Neural cell (in vitro differentiated cells): ENCODE results near the gene SELENON. TPM values are rescaled to one million over a fixed set of nuclear protein-coding genes. Genes with fewer than 3 reads are reported as not detected.

Source experiments
- H2AFZ ChIP-seq: fragments of 200-600, 300-800 bp; sonication (generic), shearing (Covaris generic); 2 replicates; pipeline ENCODE4 v1.6.0; 2014; ENCODE audit warnings: low read depth, mild to moderate bottlenecking, antibody characterized with exemption, low read length, moderate library complexity
- H3F3A ChIP-seq: fragments of 200-600 bp; shearing (Covaris generic); 2 replicates; pipeline ENCODE4 v1.6.1; 2016; ENCODE audit warnings: mild to moderate bottlenecking, moderate library complexity, mixed read lengths, antibody characterized with exemption, low read length; ENCODE audit not compliant: insufficient read depth, poor library complexity, severe bottlenecking
- H3K27ac ChIP-seq: fragments of 200-600, 300-800 bp; sonication (generic), shearing (Covaris generic); 2 replicates; pipeline ENCODE4 v1.5.1; 2014; ENCODE audit warnings: mild to moderate bottlenecking, low read length, moderate library complexity
- H3K27me3 ChIP-seq: fragments of 300-800, 200-600 bp; sonication (generic), shearing (Covaris generic); 2 replicates; pipeline ENCODE4 v1.6.0; 2014; ENCODE audit warnings: mild to moderate bottlenecking, low read depth, low read length, moderate library complexity; ENCODE audit not compliant: insufficient read depth
- H3K36me3 ChIP-seq: fragments of 300-800, 200-600 bp; sonication (generic), shearing (Covaris generic); 2 replicates; pipeline ENCODE4 v1.5.1; 2014; ENCODE audit warnings: mild to moderate bottlenecking, antibody characterized with exemption, low read length, moderate library complexity; ENCODE audit not compliant: insufficient read depth
- H3K4me2 ChIP-seq: fragments of 300-800, 200-600 bp; sonication (generic), shearing (Covaris generic); 2 replicates; pipeline ENCODE4 v1.6.0; 2014; ENCODE audit warnings: mild to moderate bottlenecking, low read length
- H3K4me3 ChIP-seq: fragments of 300-800, 200-600 bp; sonication (generic), shearing (Covaris generic); 2 replicates; pipeline ENCODE4 v1.5.1; 2014; ENCODE audit warnings: mild to moderate bottlenecking, low read length, moderate library complexity
- H3K79me2 ChIP-seq: fragments of 200-600 bp; shearing (Covaris generic); replicated peaks from 2 replicates; pipeline ENCODE4 v1.6.0; 2014; ENCODE audit warnings: mild to moderate bottlenecking, low read length, moderate library complexity; ENCODE audit not compliant: insufficient read depth
- H3K9ac ChIP-seq: fragments of 300-800, 200-600 bp; sonication (generic), shearing (Covaris generic); 2 replicates; pipeline ENCODE4 v1.6.1; 2016; ENCODE audit warnings: mild to moderate bottlenecking, low read length, mixed read lengths
- H3K9me2 ChIP-seq: fragments of 200-600 bp; shearing (Covaris generic); 2 replicates; pipeline ENCODE4 v1.6.1; 2016; ENCODE audit warnings: mild to moderate bottlenecking, low read length, mixed read lengths; ENCODE audit not compliant: insufficient read depth
- H3K9me3 ChIP-seq: fragments of 200-600, 300-800 bp; sonication (generic), shearing (Covaris generic); 2 replicates; pipeline ENCODE4 v1.6.1; 2016; ENCODE audit warnings: mild to moderate bottlenecking, mixed run types, low read length, moderate library complexity, mixed read lengths
- H4K20me1 ChIP-seq: fragments of 200-600 bp; shearing (Covaris generic); 2 replicates; pipeline ENCODE4 v1.6.1; 2016; ENCODE audit warnings: mild to moderate bottlenecking, mixed run types; ENCODE audit not compliant: insufficient read depth
- EP300 ChIP-seq: fragments of 450-650 bp; conservative IDR thresholded peaks from 2 replicates; pipeline ENCODE4 v1.6.1; 2014; ENCODE audit warnings: antibody characterized with exemption, mild to moderate bottlenecking, moderate library complexity; ENCODE audit not compliant: poor library complexity, severe bottlenecking
- EZH2 ChIP-seq: fragments of 200-600, 300-800 bp; shearing (Covaris generic), sonication (generic); IDR thresholded peaks from 2 replicates; pipeline ENCODE4 v1.6.1; 2014; ENCODE audit warnings: antibody characterized with exemption, low read length, borderline replicate concordance, mild to moderate bottlenecking; ENCODE audit not compliant: insufficient read depth, poor library complexity, severe bottlenecking
- MXI1 ChIP-seq: fragments of 450-650 bp; conservative IDR thresholded peaks from 2 replicates; pipeline ENCODE4 v1.6.1; 2014; ENCODE audit warnings: antibody characterized with exemption, mild to moderate bottlenecking; ENCODE audit not compliant: poor library complexity, severe bottlenecking
- POLR2AphosphoS5 ChIP-seq: IDR thresholded peaks from 2 replicates; pipeline ENCODE4 v1.6.1; 2012
- RAD21 ChIP-seq: fragments of 450-650 bp; conservative IDR thresholded peaks from 2 replicates; pipeline ENCODE4 v1.6.1; 2014; ENCODE audit warnings: antibody characterized with exemption, mild to moderate bottlenecking, moderate library complexity
- SMC3 ChIP-seq: fragments of 450-650 bp; conservative IDR thresholded peaks from 2 replicates; pipeline ENCODE4 v1.6.1; 2014; ENCODE audit warnings: antibody characterized with exemption, mild to moderate bottlenecking, moderate library complexity; ENCODE audit not compliant: poor library complexity
- TAF1 ChIP-seq: IDR thresholded peaks from 2 replicates; pipeline ENCODE4 v1.6.1; 2012; ENCODE audit warnings: low read depth
- polyA plus RNA-seq: library from polyadenylated mRNA; depleted of rRNA; stranded (reverse); fragments of >200 nt; gene quantifications from 2 replicates; pipeline ENCODE4 v1.2.3, GENCODE V29; 2014
- TF ChIP-seq, protein P1 (sequence below): fragments of 450-650 bp; IDR thresholded peaks from 2 replicates; pipeline ENCODE4 v1.5.1; 2014; ENCODE audit warnings: antibody characterized with exemption, mild to moderate bottlenecking, moderate library complexity; ENCODE audit not compliant: poor library complexity, severe bottlenecking
- TF ChIP-seq, protein P2 (sequence below): IDR thresholded peaks from 2 replicates; pipeline ENCODE4 v1.6.1; 2012; ENCODE audit warnings: borderline replicate concordance

The SELENON gene
- polyA plus RNA-seq, 1 donor from 2014 or later: 6.5 TPM

- Histone ChIP-seq H4K20me1 (no peaks in the 10 kb centered on the region), H3K9me3 (no peaks in the 10 kb centered on the region), H3K36me3 (no peaks in the 10 kb centered on the region), H3K4me2 (no peak overlapping the region), H2AFZ (no peak overlapping the region), H3K9me2 (no peaks in the 10 kb centered on the region), H3K4me3 (no peak overlapping the region), H3K27ac (no peak overlapping the region), H3K27me3 (no peaks in the 10 kb centered on the region), H3K79me2 (no peaks in the 10 kb centered on the region), H3F3A (no peaks in the 10 kb centered on the region), H3K9ac (no peak overlapping the region)
- TF ChIP-seq, protein P1, sequence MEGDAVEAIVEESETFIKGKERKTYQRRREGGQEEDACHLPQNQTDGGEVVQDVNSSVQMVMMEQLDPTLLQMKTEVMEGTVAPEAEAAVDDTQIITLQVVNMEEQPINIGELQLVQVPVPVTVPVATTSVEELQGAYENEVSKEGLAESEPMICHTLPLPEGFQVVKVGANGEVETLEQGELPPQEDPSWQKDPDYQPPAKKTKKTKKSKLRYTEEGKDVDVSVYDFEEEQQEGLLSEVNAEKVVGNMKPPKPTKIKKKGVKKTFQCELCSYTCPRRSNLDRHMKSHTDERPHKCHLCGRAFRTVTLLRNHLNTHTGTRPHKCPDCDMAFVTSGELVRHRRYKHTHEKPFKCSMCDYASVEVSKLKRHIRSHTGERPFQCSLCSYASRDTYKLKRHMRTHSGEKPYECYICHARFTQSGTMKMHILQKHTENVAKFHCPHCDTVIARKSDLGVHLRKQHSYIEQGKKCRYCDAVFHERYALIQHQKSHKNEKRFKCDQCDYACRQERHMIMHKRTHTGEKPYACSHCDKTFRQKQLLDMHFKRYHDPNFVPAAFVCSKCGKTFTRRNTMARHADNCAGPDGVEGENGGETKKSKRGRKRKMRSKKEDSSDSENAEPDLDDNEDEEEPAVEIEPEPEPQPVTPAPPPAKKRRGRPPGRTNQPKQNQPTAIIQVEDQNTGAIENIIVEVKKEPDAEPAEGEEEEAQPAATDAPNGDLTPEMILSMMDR: no peak
- TF ChIP-seq SMC3 (no peak), RAD21 (no peak), MXI1 (no peak), EZH2 (no peak), EP300 (no peak)
- TF ChIP-seq, protein P2, sequence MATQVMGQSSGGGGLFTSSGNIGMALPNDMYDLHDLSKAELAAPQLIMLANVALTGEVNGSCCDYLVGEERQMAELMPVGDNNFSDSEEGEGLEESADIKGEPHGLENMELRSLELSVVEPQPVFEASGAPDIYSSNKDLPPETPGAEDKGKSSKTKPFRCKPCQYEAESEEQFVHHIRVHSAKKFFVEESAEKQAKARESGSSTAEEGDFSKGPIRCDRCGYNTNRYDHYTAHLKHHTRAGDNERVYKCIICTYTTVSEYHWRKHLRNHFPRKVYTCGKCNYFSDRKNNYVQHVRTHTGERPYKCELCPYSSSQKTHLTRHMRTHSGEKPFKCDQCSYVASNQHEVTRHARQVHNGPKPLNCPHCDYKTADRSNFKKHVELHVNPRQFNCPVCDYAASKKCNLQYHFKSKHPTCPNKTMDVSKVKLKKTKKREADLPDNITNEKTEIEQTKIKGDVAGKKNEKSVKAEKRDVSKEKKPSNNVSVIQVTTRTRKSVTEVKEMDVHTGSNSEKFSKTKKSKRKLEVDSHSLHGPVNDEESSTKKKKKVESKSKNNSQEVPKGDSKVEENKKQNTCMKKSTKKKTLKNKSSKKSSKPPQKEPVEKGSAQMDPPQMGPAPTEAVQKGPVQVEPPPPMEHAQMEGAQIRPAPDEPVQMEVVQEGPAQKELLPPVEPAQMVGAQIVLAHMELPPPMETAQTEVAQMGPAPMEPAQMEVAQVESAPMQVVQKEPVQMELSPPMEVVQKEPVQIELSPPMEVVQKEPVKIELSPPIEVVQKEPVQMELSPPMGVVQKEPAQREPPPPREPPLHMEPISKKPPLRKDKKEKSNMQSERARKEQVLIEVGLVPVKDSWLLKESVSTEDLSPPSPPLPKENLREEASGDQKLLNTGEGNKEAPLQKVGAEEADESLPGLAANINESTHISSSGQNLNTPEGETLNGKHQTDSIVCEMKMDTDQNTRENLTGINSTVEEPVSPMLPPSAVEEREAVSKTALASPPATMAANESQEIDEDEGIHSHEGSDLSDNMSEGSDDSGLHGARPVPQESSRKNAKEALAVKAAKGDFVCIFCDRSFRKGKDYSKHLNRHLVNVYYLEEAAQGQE: no peak
Measured at GRCh38 chr1:25804244-25804963, 4.4 kb downstream of the SELENON start.

DNA sequence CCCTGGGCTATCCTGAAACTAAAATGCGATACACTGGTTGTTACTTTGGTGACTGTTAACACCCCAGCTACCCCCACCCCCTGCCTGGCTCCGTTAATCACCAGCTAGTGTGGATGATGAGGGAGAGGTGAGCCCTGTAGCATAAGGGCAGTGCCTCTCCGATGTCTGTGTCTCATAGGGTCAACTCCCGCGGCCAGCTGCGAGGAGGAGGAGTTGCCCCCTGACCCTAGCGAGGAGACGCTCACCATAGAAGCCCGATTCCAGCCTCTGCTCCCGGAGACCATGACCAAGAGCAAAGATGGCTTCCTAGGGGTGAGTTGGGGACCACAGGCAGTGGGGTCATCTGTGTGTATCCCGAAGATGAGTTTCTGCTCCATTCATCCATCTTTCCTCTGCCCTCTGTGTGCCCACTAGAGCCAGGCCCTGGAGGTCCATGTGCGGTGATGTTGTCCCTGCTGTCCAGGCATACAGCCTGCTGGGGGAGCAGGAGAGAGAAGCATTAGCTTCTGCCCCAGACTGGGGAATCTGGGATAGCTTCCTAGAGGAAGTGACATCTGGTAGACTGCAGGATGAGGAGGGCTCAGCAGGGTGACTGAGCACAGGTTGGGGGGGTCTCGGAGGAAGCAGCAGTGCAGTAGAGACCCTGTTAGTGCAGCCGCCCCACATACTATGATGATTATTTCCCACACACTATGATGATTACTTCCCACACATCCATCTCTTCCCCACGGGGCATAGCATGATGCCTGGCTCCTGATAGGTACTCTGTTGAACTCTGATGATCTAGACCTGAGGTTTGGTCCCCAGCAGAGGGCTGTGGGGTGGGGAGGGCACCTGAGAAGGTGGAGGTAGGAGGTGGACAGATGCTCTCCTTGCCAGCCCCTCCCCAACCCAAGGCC lies 5.2 kb downstream of the SELENON start:
- Histone ChIP-seq H3K9me2 (no peaks in the 10 kb centered on the region), H3K4me2 (no peak overlapping the region), H3K9me3 (no peaks in the 10 kb centered on the region), H4K20me1 (no peaks in the 10 kb centered on the region), H3K27me3 (no peaks in the 10 kb centered on the region), H3K9ac (no peak overlapping the region), H3K27ac (no peak overlapping the region), H3K79me2 (no peaks in the 10 kb centered on the region), H3K36me3 (no peaks in the 10 kb centered on the region), H3F3A (no peaks in the 10 kb centered on the region), H2AFZ (no peak overlapping the region), H3K4me3 (no peak overlapping the region)
- TF ChIP-seq RAD21: no peak
- TF ChIP-seq TAF1: no peak
- TF ChIP-seq POLR2AphosphoS5: no peak
- TF ChIP-seq, protein P2: no peak
- TF ChIP-seq MXI1: no peak
- TF ChIP-seq, protein P1: no peak
- no peak for TF ChIP-seq EP300
- no peak for TF ChIP-seq SMC3
- TF ChIP-seq EZH2: no peak
